Neuron (in vitro differentiated cells): Measurements from ENCODE around the gene BABAM2.

Source experiments
- H2AFZ ChIP-seq: one replicate; pipeline ENCODE4 v1.6.1; 2013; ENCODE audit warnings: low read depth, mild to moderate bottlenecking, inconsistent platforms, low read length, moderate library complexity
- H3K27me3 ChIP-seq: one replicate; pipeline ENCODE4 v1.6.1; 2013; ENCODE audit warnings: low read length; ENCODE audit not compliant: insufficient read depth
- H3K36me3 ChIP-seq: one replicate; pipeline ENCODE4 v1.6.1; 2013; ENCODE audit warnings: low read length; ENCODE audit not compliant: insufficient read depth
- H3K4me1 ChIP-seq: one replicate; pipeline ENCODE4 v1.6.1; 2013; ENCODE audit warnings: low read length; ENCODE audit not compliant: insufficient read depth
- H3K4me3 ChIP-seq: 2 replicates; pipeline ENCODE4 v1.5.1; 2013; ENCODE audit warnings: mild to moderate bottlenecking, low read length, moderate library complexity
- H3K9me3 ChIP-seq: one replicate; pipeline ENCODE4 v1.6.1; 2013; ENCODE audit warnings: low read length

The BABAM2 gene

DNA sequence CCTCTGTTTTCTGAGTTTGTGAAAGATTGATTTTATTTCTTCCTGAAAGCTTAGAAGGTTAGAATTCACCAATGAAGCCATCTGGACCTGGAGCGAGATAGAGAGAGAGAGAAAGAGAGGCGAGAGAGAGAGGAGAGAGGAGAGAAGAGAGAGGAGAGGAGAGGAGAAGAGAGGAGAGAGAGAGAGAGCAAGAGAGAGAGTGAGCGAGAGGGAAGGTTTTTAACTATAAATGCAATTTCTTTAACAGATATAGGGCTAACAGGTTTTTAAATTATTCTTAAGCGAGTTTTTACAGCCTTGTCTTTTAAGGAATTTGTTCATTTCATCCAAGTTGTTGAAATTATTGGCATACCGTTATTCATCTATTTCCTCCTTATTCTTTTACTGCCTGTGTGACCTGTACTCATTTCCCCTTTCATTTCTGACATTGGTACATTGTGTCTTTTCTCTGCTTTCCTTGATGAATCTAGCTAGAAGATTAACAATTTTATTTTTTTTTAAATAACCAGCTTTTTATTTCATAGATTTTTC lies 56.1 kb downstream of the BABAM2 start:
- no peaks in the 10 kb centered on the region for H3K27me3 ChIP-seq
- H3K9me3 ChIP-seq: no peaks in the 10 kb centered on the region
- no peak overlapping the region for H3K4me3 ChIP-seq
- H2AFZ ChIP-seq: no peak overlapping the region
- no peaks in the 10 kb centered on the region for H3K4me1 ChIP-seq
- H3K36me3 ChIP-seq: no peaks in the 10 kb centered on the region

DNA sequence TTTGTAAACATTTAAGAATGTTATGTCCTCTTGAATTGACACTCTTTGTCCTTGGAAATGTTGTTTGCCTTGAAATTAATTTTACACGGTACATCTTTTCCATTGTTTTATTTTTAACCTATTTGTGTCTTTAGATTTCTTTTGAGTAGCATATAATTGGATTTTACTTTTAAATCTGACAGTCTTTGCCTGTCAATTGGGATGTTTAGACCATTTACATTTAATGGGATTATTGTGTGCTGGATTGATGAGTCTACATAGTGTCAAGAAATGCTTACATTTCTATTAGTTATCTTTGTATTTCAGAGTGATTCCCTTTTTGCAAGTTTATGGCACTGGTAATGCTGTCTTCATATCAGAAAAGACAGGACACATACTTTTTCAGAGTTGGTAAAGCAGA lies 61.5 kb downstream of the BABAM2 start:
- no peaks in the 10 kb centered on the region for H3K36me3 ChIP-seq
- no peaks in the 10 kb centered on the region for H3K9me3 ChIP-seq
- no peaks in the 10 kb centered on the region for H3K27me3 ChIP-seq
- H2AFZ ChIP-seq: no peak overlapping the region
- H3K4me3 ChIP-seq: no peak overlapping the region
- no peaks in the 10 kb centered on the region for H3K4me1 ChIP-seq

DNA sequence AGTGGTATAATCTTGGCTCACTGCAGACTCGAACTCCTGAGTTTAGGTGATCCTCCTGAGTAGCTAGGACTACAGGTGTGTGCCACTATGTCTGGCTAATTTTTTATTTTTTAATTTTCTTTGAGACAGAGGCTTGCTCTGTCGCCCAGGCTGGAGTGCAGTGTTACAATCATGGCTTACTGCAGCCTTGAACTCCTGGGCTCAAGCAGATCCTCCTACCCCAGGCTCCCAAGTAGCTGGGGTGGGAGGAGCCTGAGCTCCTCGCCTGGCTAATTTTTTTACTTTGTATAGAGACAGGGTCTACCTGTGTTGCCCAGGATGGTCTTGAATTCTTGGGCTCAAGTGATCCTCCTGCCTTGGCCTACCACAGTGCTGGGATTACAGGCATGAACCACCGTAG lies 62.5 kb downstream of the BABAM2 start:
- H3K36me3 ChIP-seq: no peaks in the 10 kb centered on the region
- H2AFZ ChIP-seq: no peak overlapping the region
- no peaks in the 10 kb centered on the region for H3K27me3 ChIP-seq
- no peak overlapping the region for H3K4me3 ChIP-seq
- H3K9me3 ChIP-seq: no peaks in the 10 kb centered on the region
- H3K4me1 ChIP-seq: no peaks in the 10 kb centered on the region

DNA sequence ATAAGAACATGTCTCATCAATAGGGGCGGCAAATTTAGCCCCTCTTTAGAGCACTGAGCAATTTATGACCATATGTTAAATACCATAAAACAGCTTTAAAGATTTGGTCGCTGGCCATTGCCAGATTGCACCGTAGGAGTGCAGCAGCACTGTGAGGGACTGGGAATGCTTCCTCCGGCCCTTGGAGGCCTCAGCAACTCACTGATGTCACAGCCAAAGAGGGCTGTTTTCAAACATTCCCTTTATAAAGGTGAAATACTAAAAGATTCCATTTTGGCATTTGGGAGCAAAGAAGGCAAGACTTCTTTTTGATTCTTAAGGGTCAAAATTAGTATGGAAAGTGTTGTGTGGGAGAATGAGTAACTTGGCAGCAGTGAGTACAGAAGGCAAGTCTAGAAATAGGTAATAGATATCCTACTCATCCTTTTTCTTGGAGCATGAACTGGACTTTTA lies 63.7 kb downstream of the BABAM2 start:
- Histone ChIP-seq H3K9me3 (no peaks in the 10 kb centered on the region), H3K4me3 (no peak overlapping the region), H3K27me3 (no peaks in the 10 kb centered on the region), H3K36me3 (no peaks in the 10 kb centered on the region), H3K4me1 (peaks cover 8% of the 10 kb centered on the region), H2AFZ (no peak overlapping the region)

DNA sequence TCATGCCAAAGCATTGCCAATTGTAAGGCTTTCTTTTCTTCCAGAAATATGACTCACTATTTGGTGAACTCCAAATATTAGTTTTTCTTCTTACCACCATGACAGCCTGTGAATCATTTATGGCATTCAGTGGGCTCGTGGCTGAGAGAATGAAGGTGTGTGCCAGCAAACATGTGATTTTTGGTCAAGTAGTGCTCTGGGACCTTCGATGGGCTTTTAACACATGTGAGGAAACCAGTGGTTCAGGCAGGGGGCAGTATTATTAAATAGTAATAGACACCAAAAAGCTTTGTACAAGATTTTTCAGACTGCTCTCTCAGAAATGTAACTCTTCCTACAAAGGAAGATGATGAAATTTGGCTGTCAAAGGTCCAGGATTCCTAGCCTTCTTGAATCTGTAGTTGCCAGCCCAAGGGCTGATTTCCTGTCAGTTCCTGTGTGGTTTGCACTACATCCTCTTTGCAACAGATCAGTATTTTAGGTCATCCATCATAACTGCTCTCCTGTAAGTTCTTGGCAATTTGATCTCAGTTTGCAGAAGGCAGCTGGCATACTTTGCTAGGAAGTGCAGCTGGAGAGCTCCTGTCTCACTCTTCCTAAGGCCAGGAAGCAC lies 64.3 kb downstream of the BABAM2 start:
- Histone ChIP-seq H3K4me3 (no peak overlapping the region), H3K36me3 (no peaks in the 10 kb centered on the region), H3K27me3 (no peaks in the 10 kb centered on the region), H3K4me1 (peaks cover 14% of the 10 kb centered on the region), H2AFZ (no peak overlapping the region), H3K9me3 (no peaks in the 10 kb centered on the region)

DNA sequence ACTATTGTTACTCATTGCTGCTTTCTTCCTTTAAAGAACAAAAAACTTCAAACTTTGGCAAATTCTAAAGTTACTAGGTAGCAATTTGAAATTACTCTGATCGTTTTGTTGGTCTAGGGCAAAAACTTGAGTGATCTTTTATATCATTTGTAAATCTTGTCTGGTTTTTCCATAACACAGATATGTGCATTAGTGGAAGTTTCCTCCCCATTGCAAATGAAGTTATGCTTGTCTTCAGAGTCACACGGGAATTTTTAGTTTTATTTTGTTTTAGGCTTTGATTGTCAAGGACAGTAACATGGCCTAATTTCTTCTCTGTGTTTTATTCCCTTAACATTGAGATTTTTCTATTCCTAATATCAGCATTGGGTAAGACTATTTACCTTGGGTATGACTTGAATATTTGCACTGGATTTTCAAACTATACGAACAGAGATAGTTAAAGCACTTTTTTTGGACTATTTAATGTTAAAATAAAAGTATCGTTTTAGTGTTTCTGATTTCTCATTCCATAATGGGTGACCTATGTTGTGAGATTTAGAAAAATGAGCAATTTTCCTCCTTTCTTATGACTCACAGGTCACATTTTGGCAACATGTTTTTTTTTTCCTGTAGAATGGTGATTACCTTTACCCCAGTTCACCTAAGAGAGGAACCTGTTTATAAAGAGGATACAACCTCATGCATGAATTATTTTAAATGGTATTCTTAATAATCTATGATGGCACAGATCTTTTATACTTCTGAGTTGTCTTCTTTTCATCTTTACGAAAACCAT lies 65.0 kb downstream of the BABAM2 start:
- Histone ChIP-seq H3K36me3 (no peaks in the 10 kb centered on the region), H3K4me1 (peaks cover 21% of the 10 kb centered on the region), H3K27me3 (no peaks in the 10 kb centered on the region), H3K4me3 (no peak overlapping the region), H2AFZ (no peak overlapping the region), H3K9me3 (no peaks in the 10 kb centered on the region)

DNA sequence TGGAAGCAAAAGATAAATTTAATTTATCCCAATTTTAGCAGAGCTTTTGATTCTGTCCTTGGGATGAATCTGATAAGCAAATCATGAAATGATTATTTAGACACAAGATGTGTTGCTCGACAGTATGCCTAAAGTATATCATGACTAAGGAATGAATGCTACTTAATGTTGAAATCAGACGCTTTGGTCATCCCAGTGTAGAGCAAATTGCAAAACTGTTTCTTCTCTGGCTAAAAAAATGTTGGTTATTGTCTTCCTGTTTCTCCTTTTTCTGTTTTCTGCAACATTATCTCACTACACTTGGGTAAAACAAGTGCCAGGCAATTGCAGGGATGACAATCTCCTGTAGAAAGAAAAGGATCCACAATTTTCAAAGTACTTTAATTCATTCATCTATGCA lies 66.4 kb downstream of the BABAM2 start:
- Histone ChIP-seq H3K9me3 (no peaks in the 10 kb centered on the region), H3K4me3 (no peak overlapping the region), H3K4me1 (peaks cover 26% of the 10 kb centered on the region), H3K36me3 (no peaks in the 10 kb centered on the region), H3K27me3 (no peaks in the 10 kb centered on the region), H2AFZ (no peak overlapping the region)

DNA sequence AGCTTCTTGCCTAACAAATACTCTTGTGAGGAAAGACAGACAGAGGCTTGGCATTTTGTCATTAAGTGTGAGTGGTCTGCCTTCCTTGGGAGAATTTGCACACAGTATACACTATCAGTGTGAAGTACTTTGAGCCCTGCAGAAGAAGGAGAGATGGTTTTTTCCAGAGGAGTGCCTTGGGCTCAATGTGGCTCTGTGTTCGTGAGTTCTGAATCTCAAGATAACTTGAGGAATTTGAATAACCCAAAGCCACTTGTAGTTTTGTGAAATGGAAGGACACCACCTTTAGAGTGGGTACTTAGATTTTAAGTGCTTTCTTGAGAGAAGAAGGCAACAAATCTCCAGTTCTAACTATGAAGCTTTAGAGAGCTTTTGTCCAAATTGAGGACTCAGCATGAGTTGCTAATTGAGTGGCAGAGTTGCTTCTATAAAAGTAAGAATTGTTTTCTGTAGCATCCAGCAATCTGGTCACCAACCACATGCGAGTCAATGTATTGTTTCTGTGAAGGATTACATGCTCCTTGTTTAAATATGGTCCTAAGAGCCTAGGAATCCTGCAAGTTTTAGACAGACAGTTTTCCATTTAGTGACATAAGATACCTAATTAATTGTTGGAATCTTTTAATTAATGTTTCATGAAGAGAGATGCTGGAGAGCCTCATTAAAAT lies 68.3 kb downstream of the BABAM2 start:
- no peaks in the 10 kb centered on the region for H3K9me3 ChIP-seq
- H3K27me3 ChIP-seq: no peaks in the 10 kb centered on the region
- H3K4me1 ChIP-seq: peaks cover 26% of the 10 kb centered on the region
- H3K36me3 ChIP-seq: no peaks in the 10 kb centered on the region
- H2AFZ ChIP-seq: peak overlapping the region; percentile 55
- H3K4me3 ChIP-seq: no peak overlapping the region

DNA sequence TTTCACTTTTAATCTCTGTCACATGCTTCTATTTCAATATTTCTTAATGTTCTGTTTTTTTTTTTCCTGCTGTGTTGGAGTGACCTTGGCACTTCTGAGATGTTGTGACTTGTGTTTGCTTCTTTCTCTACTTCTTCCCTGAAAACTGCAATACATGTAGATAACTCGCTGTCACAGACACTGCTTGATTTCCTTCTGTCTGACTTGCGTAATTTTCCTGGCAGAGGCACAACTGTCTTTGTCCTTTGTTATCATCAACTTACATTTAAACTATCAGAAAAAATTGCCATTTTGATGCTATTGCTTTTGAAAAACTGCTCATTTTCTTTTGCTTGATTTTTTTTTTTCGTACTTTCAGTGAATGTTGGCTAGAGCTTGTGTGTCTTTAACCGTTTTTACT lies 69.0 kb downstream of the BABAM2 start:
- Histone ChIP-seq H3K36me3 (no peaks in the 10 kb centered on the region), H3K27me3 (no peaks in the 10 kb centered on the region), H3K9me3 (no peaks in the 10 kb centered on the region), H2AFZ (peak overlapping the region; percentile 55), H3K4me1 (peaks cover 26% of the 10 kb centered on the region), H3K4me3 (peak overlapping the region; percentile 26)

DNA sequence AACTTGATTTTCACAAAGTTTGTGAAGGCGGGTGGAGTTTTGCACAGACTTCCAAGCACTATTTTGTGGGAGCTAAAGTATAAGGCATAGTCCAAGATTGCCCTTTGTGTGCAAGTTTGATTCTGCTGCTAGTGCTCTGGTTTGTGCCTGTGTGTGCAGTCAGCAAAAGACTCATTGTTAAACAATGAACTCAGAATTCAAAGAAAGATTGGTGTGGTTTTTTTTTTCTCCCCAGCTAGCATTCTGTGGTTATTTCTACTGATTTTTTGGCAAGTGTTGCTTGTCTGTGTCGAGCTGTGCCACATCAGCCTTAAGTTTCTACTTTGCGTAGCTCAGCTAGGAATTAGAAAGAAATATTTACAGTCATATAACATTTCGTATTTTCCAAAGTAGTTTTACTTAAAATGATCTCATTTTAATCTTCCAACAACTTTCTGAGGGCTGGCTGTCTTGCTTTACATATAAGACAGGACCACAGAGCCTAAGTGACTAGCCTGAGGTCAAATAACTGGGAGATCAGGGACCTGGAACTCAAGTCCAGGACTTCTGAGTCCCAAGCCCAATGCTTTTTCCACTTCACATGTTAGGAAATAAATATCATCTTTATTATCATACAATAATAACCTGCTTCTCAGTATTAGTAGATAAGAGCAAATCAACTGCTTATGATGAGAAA lies 69.8 kb downstream of the BABAM2 start:
- Histone ChIP-seq H3K9me3 (no peaks in the 10 kb centered on the region), H3K4me3 (peak overlapping the region; percentile 26), H3K4me1 (peaks cover 26% of the 10 kb centered on the region)

DNA sequence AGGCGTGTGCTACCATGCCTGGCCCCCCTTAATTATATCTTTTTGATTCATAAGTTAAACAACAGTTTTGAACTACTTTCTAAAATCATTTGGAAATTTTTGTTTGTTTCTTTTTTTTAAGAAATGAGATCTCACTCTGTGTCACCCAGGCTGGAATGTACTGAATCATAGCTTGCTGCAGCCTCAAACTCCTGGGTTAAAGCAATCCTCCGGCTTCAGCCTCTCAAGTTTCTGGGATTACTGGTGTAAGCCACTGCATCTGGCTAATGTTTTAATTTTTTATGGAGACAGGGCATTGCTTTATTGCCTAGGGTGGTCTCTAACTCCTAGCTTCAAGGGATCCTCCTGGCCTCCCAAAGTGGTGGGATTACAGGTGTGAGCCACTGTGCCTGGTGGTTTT lies 71.5 kb downstream of the BABAM2 start:
- Histone ChIP-seq H3K36me3 (no peaks in the 10 kb centered on the region), H3K9me3 (no peaks in the 10 kb centered on the region), H3K4me1 (peaks cover 26% of the 10 kb centered on the region), H2AFZ (no peak overlapping the region), H3K27me3 (no peaks in the 10 kb centered on the region), H3K4me3 (no peak overlapping the region)

More for the DNA sequence above, 69.8 kb downstream of the BABAM2 start:
- Histone ChIP-seq H3K27me3 (no peaks in the 10 kb centered on the region), H2AFZ (peak overlapping the region; percentile 55), H3K36me3 (no peaks in the 10 kb centered on the region)

DNA sequence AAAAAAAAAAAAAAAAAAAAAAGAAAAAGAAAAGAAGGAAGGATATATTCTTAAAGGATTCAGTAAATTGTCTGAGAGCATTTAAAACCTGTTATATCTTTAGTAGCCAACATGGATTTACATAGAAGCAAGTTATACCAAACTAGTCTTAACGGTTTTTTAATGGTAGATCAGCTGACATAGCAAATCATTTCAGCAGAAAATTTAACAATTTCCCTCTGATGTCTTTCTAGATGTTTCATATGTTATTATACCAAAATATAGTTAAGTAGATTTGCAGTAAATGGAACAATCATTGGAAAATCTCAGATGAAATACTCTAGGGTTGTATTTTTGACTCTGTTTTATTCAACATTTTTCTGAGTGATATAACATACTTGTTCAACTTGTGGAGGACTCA lies 72.9 kb downstream of the BABAM2 start:
- peaks cover 25% of the 10 kb centered on the region for H3K4me1 ChIP-seq
- H3K9me3 ChIP-seq: peaks cover 4% of the 10 kb centered on the region
- H3K27me3 ChIP-seq: no peaks in the 10 kb centered on the region
- H3K4me3 ChIP-seq: no peak overlapping the region
- no peaks in the 10 kb centered on the region for H3K36me3 ChIP-seq
- H2AFZ ChIP-seq: no peak overlapping the region

DNA sequence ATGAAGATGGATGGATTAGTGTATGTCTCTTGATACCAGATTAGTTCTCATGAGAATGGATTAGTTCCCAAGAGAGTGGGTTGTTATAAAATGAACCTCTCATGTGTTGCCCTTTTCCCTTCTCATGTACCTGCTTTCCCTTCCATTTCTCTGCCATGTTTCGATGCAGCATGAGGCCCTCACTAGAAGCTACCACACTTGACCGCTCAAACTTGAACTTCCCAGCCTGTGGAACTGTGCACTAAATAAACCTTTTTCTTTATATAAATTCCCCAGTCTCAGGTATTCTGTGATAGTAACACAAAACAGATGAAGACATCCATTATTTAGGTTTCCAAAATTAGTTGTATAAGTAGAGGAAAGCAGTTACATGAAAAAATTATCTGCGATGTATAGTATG lies 73.5 kb downstream of the BABAM2 start:
- H3K4me1 ChIP-seq: peaks cover 20% of the 10 kb centered on the region
- H3K9me3 ChIP-seq: peaks cover 6% of the 10 kb centered on the region
- no peaks in the 10 kb centered on the region for H3K36me3 ChIP-seq
- H2AFZ ChIP-seq: no peak overlapping the region
- H3K27me3 ChIP-seq: no peaks in the 10 kb centered on the region
- H3K4me3 ChIP-seq: no peak overlapping the region
